Liver (tissue), 3 donors: Measurements from ENCODE around the gene NTF3.

ENCODE experiments used
- CTCF ChIP-seq: fragments of 150-350 bp; IDR thresholded peaks from 2 replicates; pipeline ENCODE4 v1.5.1; 2017; ENCODE audit warnings: improper control_type of control experiment, low read depth, low read length; ENCODE audit not compliant: missing input control
- GABPA ChIP-seq, 2 donors: IDR thresholded peaks in 1 of 2; conservative IDR thresholded peaks in 1 of 2; 2 replicates each; pipeline ENCODE4 v1.6.1; 2016; ENCODE audit warnings: antibody characterized with exemption in 2 of 2, mild to moderate bottlenecking in 1 of 2, moderate library complexity in 1 of 2
- JUND ChIP-seq, 2 donors: IDR thresholded peaks; 2 replicates each; pipeline ENCODE4 v1.6.1; 2016; ENCODE audit warnings: antibody characterized with exemption in 2 of 2
- MAX ChIP-seq: IDR thresholded peaks from 2 replicates; pipeline ENCODE4 v1.6.1; 2016; ENCODE audit warnings: antibody characterized with exemption
- RAD21 ChIP-seq, 2 donors: IDR thresholded peaks; 2 replicates each; pipeline ENCODE4 v1.6.1; 2016; ENCODE audit warnings: antibody characterized with exemption in 2 of 2, mild to moderate bottlenecking in 2 of 2
- SP1 ChIP-seq: IDR thresholded peaks from 2 replicates; pipeline ENCODE4 v1.6.1; 2018; ENCODE audit warnings: antibody characterized with exemption, mild to moderate bottlenecking
- YY1 ChIP-seq: IDR thresholded peaks from 2 replicates; pipeline ENCODE4 v1.6.1; 2016; ENCODE audit warnings: antibody characterized with exemption, mild to moderate bottlenecking
- TF ChIP-seq, protein P1 (sequence below): IDR thresholded peaks from 2 replicates; pipeline ENCODE4 v1.6.1; 2016; ENCODE audit warnings: antibody characterized with exemption, mild to moderate bottlenecking
- TF ChIP-seq, protein P2 (sequence below): IDR thresholded peaks from 2 replicates; pipeline ENCODE4 v1.6.1; 2016; ENCODE audit warnings: antibody characterized with exemption
- donor health status: healthy.
- donor health status: healthy.

GRCh38 chr12:5447320-5447719, 15.4 kb downstream of the NTF3 start:
- TF ChIP-seq, protein P1, sequence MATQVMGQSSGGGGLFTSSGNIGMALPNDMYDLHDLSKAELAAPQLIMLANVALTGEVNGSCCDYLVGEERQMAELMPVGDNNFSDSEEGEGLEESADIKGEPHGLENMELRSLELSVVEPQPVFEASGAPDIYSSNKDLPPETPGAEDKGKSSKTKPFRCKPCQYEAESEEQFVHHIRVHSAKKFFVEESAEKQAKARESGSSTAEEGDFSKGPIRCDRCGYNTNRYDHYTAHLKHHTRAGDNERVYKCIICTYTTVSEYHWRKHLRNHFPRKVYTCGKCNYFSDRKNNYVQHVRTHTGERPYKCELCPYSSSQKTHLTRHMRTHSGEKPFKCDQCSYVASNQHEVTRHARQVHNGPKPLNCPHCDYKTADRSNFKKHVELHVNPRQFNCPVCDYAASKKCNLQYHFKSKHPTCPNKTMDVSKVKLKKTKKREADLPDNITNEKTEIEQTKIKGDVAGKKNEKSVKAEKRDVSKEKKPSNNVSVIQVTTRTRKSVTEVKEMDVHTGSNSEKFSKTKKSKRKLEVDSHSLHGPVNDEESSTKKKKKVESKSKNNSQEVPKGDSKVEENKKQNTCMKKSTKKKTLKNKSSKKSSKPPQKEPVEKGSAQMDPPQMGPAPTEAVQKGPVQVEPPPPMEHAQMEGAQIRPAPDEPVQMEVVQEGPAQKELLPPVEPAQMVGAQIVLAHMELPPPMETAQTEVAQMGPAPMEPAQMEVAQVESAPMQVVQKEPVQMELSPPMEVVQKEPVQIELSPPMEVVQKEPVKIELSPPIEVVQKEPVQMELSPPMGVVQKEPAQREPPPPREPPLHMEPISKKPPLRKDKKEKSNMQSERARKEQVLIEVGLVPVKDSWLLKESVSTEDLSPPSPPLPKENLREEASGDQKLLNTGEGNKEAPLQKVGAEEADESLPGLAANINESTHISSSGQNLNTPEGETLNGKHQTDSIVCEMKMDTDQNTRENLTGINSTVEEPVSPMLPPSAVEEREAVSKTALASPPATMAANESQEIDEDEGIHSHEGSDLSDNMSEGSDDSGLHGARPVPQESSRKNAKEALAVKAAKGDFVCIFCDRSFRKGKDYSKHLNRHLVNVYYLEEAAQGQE: no peak
- TF ChIP-seq GABPA (IDR thresholded peaks at IDR 0.05 in 1 of 2, conservative IDR thresholded peaks at IDR 0.05 in 1 of 2): no peak
- TF ChIP-seq SP1: no peak
- no peak for TF ChIP-seq CTCF
- no peak for TF ChIP-seq YY1
- TF ChIP-seq MAX: no peak
- TF ChIP-seq, protein P2, sequence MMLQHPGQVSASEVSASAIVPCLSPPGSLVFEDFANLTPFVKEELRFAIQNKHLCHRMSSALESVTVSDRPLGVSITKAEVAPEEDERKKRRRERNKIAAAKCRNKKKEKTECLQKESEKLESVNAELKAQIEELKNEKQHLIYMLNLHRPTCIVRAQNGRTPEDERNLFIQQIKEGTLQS: no peak
- TF ChIP-seq JUND (IDR thresholded peaks at IDR 0.05): no peak
- no peak for TF ChIP-seq RAD21 (IDR thresholded peaks at IDR 0.05)
